Activated effector memory CD4-positive, alpha-beta T cell treated with anti-CD3 and anti-CD28 coated beads, Interleukin-2, amount 50 U/mL, for 16 hours (primary cell): ENCODE results near the gene LFNG.

Experiments
- DNase-seq: peaks from one replicate; pipeline ENCODE4 v3.0.0-alpha.2; 2020

Gene LFNG, protein sequence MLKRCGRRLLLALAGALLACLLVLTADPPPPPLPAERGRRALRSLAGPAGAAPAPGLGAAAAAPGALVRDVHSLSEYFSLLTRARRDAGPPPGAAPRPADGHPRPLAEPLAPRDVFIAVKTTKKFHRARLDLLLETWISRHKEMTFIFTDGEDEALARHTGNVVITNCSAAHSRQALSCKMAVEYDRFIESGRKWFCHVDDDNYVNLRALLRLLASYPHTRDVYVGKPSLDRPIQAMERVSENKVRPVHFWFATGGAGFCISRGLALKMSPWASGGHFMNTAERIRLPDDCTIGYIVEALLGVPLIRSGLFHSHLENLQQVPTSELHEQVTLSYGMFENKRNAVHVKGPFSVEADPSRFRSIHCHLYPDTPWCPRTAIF

DNA sequence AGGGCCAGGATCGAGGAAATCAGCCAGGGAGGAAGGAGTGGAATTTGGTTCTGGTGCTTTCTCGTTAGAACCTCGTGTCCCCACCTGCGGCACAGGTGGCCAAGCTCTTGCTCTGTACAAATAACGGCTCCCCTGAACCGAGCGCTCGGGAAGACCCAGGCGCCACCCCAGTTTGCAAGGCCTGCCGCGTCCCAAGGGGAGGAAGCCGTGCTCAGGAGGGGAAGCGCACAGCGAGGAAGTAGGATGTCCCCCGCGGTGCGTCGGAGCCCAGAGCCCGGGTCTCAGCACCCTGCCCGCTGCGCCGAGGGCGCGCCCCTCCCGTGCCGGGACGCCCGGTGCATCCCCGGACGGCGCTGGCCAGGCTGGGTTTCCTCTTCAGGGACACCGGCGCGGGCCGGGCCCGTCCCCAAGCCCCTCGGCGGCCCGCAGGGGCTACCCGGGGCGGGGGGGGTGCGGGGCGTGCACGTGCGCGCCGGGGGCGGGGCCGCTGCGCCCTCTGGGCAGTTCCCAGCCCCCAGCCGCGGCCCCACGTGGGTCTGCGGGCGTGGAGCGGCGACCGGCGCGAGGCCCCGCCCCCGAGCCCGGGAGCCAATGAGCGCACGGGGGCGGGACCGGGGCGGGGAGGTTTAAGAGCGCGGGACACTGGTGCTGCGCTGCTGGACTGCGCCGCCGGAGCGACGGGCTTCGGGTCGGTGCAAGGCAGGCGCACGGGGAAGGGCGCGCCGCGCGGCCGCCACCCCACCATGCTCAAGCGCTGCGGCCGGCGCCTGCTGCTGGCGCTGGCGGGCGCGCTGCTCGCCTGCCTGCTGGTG, at the start of gene LFNG:
LFNG (plus strand) TSS at position 656 of the 812 bp plus-strand sequence; CDS start at position 744, 88 bp downstream.
- peak; percentile 94 for DNase-seq

DNA sequence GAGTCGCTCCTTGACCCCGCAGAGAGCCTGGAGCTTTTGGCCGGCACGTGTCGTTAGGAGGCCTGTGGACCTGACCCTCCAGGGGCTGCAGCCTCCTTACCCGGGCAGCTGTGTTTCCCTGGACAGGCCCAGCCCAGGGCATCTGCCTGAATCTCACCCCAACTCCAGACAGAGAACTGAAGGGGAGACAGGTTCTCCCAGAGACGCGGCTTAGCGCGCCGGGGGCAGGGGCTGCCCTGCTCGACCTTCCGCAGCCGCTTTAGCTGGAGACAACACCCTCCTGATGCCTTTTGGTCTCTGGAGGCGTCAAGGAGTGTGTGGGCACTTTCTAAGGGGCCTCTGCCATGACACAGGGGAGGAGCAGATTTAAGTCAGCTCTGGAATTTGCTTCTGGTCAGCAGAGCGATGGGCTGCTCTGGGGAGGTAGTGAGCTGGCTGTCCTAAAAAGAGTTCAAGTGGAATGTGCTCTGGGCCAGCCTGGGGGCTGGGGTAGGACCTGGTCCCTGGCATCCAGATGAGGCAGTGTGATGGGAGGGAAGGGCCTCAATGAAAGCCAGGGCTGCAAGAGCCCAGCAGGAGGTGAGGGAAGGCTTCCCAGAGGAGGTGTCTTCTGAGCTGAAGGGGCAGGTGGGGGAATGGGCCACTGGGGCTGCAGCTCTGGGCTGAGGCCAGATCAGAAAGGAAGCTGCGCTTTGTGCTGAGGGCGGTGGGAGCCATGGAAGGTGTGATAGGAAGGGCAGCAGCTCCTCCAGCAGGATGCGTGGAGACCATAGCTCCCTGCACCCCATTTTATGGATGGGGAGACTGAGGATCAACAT, 49.2 kb upstream of the LFNG start:
- no peak for DNase-seq

DNA sequence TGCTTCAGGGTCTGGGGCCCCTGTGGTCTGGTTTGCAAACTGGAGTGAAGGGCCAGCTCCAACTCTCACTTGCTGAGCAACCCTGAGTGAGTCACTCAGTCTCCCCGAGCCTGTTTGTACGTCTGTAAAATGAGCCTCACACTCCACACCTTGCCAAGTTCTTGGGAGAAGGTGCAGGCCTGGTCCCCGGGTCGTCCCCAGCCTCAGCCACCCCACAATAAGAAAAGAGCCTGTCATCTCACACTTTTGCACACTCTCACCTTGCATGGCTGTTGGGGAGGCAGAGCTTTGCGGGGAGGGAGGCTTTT, 48.6 kb upstream of the LFNG start:
- DNase-seq = no peak

DNA sequence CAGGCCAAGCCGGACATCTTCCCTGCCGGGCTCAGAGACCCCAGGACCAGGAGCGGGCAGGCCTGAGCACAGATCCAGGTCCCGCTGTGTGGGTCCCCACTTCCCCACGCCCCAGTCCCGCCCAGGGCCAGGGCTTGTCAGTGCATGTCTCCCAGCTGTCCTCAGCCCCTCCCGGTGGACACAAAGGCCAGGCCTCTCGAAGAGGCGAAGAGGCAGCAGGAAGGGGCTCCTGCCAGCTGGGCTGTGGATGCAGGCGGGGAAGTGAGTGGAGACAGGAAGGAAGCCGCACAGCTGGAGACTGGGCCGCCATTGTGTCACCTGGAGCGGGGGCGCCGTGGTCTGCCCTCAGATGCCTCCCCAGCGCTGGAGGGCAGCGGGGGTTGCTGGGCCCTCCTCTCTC, 48.2 kb upstream of the LFNG start:
- no peak for DNase-seq

DNA sequence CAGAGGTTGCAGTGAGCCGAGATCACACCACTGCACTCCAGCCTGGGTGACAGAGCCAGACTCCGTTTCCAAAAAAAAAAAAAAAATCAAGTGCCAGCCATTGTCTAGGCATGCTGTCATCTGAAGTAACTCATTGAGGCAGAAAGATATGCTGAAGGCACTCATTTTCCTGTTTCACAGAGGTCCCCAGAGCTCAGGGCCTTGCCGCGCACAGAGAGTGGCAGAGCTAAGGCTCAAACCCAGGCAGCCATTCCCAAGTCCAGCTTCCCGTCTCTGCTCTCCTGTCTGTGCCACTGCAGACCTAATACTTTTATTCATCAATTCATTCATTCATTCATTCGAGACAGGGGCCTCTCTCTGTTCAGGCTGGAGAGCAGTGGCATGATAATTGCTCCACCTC, 46.8 kb upstream of the LFNG start:
- no peak for DNase-seq

DNA sequence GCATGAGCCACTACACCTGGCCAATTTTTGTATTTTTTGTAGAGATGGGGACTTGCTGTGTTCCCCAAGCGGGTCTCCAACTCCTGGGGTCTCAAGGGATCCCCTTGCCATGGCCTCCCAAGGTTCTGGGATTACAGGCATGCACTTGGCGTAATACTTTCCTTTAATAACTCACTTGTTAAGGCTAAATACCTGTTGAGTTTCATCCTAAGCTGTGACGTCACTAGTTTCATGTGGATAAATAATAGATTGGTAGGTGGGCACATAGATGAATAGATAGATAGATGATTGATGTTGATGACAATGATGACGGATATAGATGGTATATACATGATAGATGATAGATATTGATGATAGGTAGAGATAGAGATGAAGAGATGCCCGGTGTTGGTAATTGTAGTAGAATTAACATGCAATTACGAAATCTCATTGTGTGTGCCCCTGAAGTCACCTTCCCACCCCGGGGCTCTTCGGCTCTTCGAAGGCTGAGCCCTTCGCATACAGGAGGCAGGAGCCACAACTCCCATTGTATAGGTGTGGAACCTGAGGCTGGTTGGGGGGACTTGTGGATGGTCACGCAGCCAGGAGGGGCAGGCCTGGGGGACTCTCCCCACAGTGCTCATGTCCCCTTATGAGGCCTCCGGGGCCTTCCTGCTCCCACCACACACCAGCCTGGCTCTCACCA, 45.9 kb upstream of the LFNG start:
- DNase-seq = no peak

DNA sequence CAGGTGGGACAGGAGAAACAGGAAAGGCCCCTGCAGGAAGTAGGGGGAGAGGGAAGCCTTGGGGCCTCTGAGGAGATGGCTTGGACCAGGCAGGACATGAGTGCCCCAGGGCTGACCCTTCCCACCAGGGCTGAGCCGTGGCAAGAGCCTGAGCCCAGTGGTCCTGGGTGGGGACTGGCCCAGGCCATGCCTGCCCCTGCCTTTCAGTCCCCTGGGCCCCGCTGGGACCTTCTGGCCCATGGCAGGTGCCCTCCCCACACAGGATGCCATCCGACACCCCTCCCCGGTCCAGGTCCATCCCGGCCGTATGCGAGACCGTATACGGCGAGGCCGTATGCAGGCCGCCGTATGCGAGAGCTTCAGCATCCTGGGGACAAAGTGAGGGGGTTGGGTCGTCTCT, 45.4 kb upstream of the LFNG start:
- no peak for DNase-seq

DNA sequence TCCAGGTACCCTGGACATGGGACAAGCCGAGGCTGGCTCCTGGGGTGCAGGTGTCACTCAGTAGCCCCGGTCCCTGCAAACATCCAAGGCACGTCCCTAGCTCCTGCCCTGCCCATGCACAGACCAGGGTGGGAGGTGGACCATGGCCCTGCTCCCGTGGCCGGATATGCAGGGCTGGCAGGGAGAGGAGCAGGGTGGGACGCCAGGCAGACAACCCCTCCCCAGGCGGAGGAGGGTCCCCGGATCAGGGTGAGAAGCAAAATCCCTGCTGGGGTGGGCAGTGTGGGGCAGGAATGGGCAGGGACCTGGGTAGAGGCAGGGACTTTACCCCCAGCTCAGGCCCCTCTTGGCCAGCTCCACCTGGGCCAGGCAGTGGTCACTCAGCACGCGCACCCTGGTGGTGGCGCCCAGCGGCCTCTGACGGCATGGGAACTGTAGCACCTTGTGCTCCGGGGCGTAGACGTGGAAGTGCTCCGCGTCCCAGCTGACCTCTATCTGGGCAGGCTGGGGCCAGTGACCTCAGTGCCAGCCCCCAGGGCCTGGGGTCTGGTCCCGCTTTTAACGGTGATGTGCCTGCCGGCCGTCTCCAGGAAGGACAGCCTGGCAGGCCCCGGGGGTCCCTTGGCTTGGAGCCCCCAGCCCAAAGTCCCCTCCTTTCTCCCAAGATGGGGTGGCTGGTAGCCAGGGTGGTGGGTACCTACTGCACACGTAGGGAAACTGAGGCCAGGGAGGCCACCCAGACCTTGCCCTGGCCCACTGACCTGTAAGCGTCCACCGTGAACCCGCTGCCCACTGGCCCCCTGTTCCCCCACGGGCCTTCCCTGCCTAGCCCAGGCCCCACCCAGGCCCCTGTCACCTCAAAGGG, 44.5 kb upstream of the LFNG start:
- DNase-seq = no peak

DNA sequence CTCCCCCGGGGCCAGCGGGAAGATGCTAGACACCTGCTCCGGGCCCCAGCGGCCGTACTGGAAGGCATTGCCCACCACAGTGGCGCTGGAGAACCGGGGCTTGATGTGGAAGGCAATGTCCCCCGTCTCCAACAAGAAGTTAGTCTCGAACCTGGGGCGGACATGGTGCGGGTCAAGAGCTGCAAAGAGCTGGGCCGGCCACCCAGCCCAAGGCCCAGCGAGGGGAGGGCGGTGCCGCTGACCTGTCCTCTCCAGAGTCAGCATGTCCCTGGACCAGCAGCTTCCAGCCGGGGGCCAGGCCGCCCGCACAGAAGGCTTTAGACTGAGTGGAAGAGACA, 43.9 kb upstream of the LFNG start:
- no peak for DNase-seq

DNA sequence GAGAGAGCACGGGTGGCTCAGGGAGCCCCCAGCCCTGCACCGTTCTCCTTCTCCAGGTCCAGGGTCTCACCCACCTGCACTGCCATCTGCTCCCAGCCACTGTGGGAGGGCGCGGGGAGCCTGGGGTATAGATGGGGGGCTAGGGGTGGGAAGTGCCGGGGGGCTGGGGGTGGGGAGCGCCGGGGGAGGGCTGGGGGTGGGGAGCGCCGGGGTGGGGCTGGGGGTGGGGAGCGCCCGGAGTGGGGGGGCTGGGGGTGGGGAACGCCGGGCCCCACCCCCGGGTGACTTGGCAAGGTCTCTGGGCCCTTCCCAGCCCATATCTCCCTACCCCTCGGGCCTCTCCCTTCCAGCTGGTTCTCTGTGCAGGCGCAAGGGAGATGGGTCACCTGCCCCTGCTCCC, 43.3 kb upstream of the LFNG start, which contains the start of gene GRIFIN:
GRIFIN (minus strand) TSS at position 101 of the 400 bp plus-strand sequence; CDS start at position 86, 15 bp downstream.
- no peak for DNase-seq

DNA sequence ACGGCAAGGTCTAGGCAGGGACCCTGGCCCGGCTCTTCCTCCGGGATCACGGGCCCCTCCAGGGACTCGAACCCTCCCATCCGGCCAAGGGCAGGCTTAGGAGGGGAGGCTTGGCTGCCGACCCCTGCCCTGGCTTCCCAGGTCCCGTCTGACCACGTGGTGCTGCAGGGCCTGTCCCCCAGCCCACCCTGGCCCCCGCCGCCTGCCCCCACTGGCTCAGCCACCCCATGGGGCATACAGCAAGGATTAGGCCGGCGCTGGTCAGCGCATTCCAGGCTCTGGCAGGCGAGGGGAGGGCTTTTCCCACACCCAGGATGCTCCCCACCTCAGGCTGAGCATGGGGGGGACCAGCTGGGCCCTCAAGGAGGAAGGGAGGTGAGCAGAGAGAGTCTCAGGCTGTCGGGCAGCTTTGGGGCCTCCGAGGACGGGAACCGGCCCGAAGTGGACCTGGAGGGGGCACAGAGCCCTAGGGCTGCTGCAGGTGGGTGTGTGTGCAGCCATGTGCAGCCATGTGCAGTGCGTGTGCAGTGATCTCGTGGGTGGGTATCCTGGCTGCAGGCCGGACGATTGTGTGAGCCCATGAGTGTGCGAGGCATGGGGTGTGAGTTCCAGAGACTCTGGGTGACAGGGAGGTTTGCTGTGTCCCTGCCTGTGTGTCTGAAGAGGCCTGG, 42.7 kb upstream of the LFNG start:
- no peak for DNase-seq

DNA sequence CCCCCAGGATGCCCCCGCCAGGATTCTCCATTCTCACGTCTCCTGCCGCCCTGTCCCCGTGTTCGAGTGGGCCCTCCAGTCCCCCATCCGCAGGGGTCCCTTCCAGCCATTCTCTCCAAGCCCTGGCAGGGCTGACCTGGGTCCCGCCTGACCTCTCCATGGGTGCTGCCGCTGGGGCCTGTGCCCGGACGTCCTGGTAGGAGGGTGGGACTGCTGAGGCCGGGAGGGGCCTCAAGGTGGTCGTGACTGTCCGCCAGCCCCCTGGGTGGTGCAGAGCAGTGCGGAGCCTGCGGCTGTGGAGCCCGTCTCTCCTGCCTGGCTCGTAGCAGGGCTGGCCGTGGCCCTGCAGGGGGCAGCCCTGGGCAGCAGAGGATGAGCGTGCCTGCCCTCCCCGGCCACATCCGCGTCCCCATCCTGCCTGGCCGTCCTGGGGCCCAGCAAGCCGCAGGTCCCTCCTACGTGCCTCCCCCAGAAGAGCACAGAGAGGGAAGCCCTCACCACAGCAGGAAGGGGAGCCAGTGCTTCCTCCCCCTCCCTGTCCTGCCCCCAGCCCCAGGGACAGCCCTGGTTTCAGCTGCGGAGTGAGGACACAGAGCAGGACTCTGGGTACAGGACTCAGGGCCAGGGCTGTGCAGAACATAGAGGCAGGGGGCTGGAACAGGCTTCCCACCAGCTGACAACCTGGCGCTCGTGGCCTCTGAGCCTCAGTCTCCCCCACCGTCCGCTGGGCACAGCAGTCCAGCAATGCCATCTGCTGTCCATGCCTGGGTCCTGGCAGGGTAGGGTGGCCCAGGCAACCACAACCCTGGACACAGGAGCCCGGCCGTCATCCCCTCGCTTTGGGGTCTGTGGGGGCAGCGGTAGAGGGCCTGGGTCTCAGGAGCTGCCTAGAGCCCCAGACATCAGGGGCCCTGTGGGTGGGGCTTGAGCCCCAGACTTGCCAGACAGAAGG, 41.9 kb upstream of the LFNG start:
- peak; percentile 82 for DNase-seq

DNA sequence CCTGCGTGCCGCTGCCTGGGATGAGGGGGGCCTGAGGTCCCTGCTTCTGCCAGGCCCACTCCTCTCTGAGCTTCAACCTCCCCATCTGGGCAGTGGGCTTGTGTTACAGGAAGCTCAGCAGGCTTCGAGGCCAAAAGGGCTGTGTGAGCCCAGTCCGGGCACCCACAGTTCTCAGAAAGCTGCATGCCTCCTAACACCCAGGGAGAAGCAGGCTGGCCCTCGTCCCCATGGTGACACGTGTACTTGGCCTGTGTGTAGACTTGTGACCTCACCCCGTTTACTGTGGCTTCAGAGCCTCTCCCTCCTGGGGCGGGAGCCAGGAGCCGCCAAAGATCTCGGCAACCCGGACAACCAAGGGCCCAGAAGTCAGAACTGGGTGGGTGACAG, 41.2 kb upstream of the LFNG start:
- no peak for DNase-seq

DNA sequence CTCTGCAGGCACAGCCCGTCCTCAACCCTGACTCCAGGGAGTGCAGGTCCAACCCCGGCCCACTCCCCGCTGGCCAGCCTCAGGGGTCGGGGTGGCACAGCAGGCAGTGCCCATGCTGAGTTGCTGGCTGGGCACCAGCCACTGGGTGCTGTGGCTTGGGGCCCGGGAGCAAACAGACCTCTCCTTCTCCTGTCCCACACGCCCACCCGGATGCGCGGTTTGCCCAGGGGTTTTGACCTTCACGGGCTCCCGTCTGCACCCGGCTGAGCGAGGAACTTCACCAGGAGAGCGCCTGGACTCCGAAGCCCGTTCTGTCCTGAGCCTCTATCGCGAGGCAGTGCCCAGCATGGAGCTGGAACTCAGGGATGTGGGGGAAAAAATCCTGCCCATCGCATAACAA, 40.8 kb upstream of the LFNG start:
- DNase-seq = no peak

DNA sequence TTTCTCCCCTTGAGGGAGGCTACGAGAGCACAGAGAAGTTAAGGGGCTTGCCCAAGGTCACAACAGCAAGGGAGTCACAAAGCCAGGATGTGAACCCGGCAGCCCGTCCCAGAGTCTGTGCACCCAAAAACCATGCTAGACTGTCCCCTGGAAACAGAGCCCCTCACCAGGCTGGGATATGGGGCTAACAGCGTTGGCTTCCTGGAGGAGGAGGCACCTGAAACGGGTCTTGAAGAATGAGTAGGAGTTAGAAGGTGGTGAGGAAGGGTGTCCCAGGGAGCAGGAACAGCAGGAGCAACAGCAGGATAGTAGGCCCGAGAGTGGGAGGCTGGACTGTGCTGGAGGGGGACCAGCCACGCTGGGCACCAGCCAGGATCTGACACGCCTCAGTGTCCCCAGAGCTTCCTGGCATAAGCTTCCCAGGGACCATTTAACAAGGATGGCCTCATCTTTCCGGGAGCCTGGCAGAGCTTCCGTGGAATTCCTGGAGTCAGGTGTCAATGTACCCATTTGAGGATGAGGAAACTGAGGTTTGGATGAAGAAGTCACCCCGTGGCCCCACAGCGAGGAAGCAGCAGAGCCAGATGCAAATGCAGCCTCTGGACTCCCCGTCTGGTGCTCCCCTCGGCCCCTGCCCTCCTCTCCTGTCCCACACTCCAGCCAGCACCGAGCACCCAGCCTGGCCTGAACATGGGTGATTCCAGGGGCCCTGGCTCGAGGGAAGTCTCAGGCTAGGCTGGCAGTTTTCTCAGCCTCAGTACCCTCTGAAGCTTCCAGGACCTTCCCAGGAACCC, 40.1 kb upstream of the LFNG start:
- no peak for DNase-seq

DNA sequence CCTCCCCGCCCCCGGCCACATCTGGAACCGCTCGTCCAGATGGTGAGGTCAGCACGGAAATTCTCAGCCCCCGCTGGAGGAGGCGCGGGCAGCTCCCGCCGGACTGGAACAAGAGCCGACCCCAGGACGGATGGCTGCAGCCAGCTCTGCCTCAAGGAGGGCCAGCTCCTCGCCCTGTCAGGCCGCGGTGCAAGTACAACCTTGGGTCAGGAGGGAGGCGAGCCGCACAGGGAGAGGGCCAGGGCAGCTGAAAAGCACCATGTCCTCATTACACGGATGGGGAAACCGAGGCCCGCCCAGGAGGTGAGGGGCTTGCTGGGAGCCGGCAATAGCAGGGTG, 39.5 kb upstream of the LFNG start:
- DNase-seq = no peak

DNA sequence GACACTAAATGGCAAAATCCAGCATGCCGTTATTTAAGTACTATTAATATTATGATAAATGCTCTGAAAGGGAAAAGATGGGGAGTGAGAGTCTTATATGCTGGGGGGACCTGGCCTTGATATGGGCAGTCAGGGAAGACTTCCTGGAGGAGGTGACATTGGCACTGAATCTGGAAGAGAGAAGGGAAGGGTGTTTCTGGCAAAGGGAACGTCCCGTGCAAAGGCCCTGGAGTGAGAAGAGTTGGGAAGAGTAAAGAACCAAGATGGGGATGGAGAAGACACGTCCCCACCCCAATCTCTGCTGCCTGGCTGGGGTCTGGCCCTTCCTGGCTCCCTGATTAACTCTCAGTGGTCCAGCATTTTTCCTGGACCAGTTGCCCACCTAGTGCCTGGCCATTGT, 38.4 kb upstream of the LFNG start:
- no peak for DNase-seq

DNA sequence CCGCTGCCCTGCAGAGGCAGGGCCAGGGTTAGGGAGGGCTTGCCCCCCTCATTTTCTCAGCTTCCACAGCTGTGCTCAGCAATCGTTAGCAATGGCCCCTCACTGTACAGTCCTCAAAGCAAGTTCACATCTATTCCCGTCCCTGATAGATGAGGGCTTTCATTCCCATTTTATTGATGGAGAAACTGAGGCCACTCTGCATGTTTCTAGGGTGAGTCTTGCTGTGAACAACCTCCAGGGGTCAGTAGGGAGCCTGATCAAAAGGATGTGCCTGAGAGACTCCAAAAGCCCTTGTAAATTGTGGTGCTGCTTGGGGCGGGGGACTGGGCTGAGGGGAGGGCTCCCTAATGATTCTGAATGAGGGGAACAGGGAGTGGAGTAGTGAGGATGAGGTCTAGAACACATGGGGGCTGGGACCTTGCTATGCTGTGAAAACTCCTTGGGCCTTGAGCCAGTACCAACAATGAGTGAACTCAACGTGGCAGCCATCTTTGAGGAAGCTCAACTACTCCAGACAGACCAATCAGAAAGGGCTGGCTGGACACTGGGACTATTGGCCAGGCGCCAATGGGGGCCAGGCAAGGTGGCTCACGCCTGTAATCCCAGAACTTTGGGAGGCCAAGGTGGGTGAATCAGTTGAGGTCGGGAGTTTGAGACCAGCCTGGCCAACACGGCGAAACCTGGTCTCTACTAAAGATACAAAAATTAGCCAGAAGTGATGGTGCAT, 36.7 kb upstream of the LFNG start:
- DNase-seq = no peak

DNA sequence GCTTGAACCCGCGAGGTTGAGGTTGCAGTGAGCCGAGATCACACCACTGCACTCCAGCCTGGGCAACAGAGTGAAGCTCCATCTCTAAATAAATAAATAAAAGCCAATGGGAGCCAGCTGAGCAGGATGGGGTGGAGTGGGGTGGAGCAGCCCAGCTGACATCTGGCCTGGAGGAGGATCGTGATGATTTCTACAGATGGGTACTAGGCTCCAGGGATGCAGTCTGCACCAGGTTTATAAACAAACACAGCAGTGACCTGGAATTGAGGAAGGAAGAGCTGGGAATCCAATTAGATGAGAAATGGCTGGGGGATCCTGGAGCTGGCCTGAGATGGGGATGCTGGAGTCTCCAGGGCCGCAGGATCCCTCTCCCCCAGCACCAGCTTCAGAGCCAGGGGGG, 36.1 kb upstream of the LFNG start:
- no peak for DNase-seq
